Glomerular visceral epithelial cell (primary cell): ENCODE measurements around the gene CLDN11.

Experiments
- DNase-seq: peaks from one replicate; pipeline ENCODE4 v3.0.0-alpha.2; 2016; ENCODE audit errors: extremely low spot score

CLDN11 gene

DNA sequence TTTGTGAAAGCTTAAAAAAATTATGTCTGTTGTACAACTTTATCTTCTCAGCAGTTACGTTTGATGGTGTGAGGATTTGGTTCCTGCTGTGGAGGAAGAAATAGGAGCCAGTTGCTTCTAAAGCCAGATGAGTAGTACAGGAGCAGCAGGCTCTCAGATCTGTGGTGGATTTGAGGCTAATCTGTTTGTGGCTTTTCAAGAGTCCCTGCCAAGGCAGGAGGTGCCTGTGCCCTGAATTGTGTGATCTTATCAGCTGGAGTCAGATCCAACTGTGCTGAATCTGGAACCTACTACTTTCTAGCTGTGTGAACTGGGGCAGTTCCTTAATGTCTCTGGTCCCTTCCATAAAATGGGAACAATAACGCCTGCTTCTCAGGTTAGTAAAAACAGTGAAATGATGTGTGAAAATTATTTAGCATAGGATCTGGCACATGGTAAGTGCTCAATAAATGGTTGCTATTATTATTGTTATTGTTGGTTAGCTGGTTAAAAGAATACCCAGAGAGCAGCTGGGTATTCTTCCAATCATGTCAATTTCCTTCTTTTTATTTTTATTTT is 7.7 kb downstream of the CLDN11 start:
- no peak for DNase-seq

DNA sequence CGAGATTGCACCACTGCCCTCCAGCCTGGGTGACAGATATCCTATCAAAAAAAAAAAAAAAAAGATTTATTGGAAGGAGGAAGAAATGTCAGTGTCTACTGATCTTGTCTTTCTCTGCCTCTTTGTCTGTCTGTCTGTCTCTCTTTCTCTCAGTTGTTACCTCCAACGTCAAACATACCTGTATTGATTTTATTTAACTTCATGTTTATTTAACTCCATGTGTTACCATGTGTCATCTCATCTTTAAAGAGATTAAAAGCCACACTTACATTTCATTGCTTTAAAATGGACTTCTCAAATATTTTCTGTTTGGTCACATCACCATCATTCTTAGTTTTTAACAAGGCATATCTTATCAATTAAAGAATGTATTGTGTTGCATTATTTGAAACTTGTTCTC is 9.4 kb downstream of the CLDN11 start:
- no peak for DNase-seq

DNA sequence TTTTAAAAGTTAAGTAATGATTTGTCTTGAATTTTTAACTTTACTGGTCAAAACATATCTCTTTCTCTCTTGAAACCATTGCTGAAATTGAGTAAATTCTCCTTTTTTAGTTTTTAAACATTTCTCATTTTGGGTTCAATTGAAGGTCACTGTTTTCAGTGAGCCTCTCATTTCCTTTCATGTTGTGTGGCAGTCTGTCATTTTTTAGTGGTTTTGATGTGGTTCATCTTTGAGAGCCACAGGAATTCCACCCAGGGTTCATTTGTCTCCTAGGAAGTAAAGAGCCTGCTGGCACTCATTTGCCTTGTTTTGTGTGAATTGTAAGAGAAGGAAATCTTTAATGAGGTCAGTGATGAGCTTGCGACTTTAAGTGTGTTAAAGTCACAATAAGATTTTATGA is 10.4 kb downstream of the CLDN11 start:
- DNase-seq, result peak; percentile 78

DNA sequence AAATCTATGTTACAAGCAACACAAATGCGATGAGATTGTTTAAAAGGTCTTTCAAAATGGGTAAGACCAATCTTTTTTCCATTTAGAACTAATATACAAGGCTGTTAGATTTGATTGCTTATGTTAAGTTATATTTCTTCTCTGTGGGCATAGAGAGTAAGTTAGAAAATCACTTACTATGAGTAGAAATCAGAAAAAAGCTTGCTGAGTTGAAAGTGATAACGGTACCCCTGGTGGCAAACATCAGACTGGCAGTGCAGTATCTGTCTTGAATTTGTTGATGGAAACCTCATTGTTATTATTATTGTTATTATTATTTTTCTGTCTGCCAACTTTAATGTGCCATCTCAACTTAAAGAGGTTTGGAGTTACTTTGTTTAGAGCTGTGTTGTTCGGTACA is 12.4 kb downstream of the CLDN11 start:
- no peak for DNase-seq

DNA sequence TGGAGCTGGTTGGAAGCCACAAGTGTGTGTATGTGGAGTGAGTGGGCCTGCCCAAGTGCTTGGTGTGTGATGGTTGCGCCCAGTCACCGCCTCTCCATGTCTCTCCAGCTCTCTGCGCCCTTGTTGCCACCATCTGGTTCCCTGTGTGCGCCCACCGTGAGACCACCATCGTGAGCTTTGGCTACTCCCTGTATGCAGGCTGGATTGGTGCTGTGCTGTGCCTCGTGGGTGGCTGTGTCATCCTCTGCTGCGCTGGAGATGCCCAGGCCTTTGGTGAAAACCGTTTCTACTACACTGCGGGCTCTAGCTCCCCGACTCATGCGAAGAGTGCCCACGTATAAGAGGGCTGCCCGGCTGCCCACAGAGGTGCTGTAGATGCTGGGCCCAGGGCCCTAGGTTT is 13.7 kb downstream of the CLDN11 start:
- no peak for DNase-seq

DNA sequence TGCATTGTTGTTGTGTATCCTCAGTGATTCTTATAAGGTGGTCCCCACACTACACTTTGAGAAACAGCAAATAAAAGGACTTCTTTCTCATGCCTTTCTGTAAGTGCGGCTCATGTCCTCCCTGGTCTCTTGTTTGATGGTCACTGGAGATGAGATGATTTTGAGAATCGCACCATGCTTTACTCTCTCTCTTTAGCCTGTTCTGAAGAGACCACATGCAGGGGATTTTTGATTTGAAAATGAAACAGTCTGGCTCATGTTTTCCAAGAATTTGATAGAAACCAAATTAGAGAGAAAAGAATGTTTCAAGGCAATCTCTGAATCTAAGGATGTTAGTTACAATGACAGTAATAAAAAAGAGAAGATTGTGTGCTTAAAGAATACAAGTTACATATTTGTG is 18.0 kb downstream of the CLDN11 start:
- DNase-seq, result no peak

DNA sequence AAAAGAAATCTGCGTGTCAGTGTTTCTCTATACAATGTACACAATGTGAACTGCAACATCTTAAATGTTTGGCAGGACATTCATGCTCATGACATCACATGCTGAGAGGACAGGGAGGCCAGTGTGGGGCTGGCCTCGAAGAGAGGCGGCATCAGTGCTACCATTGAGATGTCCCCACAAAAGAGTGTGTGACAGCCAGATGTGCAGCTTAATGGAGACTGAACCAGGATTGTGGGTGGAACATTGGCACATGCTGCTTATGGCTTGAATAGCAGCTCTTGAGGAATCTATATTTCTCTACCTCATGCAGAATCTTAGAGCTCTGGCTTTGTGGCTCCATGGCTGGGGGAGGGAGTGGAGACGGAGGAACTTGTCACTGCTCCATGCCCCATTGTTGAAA is 18.5 kb downstream of the CLDN11 start:
- DNase-seq, result no peak

DNA sequence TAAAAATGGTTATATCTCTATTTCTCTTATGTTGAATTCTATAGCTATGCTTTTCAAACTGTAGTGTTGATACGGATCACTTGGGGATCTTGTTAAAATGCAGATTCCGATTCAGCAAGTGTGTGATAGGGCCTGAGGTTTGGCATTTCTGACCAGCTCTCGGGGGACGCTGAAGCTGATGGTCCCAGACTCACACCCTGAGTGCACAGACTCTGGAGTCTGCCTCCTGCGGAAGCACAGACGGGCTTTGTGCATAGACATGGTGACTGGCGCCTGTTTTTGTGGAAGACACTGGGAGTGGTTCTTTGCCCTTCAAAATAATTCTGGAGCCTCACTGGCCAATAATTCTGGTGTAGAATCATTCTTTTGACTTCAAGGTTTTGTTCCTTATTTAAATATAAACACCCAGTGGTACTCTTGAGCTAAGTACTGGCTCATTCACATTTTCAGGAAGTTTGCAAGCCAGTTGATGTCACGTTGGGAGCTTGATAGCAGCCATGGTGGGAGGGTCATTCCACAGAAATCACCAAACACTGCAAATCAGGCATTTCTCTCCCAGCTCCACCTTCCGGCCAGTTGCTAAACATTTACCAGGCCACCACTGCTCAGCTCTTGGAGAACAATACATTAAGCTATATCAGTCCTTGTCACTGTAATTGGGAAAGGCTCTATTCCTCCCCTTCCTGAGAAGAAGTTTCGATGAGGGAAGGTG is 19.2 kb downstream of the CLDN11 start:
- peak; percentile 25 for DNase-seq

DNA sequence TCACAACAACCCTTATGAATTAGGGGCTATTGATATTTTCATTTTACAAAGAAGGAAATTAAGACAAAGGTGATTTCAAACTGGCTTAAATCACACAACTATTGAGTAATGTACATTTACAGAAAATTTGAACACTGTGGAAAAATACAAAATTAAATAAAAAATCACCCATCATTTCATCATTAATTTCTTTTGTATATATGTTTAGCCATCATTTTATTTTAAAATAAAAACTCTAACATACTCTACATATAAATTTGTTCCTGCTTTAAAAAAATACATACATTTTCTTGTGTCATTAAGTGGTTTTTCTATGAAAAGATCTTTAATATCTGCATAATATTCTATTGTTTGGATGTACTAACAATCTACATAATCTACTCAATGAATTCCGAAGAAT is 20.2 kb downstream of the CLDN11 start:
- no peak for DNase-seq

DNA sequence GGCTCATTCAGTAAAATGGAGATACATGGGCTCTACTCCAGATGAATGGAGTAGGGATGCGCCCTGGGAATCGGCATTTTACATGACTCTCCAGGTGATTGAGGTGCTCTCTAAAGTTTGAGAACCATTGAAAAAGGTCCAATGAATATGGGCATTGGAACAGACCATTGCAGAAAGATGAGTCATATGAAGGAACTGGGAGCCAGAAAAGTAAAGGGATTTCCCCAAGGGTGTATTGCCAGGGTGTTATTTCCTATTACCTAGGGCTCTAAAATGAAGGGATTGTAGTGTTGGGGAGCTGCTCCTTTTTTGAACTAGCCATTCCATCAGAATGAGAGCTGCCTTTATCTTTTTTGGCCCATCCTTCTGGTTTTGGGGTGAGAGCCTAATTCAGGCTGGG is 21.7 kb downstream of the CLDN11 start:
- peak; percentile 53 for DNase-seq

DNA sequence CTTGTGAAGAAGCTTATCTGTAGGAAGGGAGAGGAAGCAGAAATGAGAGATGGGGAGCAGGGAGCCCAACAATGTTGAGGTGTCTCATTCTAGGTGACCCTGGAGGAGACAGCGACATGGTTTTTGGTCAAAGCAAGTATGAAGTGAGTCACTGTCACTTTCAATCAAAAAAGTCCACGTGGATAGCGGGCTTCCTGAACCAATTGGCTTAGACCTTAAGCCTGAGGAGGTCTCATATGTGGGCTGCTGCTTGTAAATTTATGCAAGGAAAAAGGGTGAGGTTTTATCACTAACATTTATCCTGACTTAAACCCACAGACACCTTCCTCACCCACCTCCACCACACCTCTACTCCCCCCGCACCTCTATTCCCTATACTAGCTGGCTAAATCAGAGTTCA is 22.7 kb downstream of the CLDN11 start:
- DNase-seq, result no peak

DNA sequence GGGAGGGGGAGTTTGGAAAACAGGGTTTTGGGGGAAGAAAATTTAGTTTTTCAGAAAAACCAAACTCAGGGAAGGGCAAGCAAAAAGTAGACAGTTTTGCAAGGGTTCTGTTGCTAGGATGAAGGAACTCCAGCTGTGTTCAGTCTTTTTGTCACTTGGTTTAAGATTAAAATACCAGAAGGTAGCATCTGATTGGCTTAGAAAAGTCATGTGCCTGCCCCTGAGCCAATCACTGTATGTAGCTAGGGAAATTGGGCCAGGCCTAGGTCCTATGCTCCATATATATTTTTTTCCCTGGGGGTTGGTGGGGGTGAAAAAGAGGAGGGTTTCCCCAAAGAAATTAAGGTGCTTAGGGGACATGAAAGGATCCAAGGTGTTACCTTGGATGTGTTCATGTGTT is 24.3 kb downstream of the CLDN11 start:
- no peak for DNase-seq

DNA sequence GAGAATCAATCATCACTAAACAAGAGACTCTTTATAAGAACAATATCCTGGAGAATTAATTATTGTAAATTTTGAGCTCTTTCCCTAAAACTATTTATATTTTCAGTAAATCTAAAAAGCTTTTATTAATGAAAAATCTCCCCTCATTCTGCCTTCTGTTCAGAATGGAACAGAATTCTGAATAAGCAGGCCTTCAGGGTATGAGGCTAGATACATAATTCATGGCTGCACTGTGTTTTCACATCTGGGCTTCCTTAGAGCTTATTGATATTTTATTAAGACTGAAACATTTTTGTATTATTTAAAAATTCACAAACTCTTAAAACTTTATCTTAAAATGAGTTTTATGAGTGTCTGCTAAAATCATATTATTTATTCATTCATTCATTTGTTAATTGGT is 24.8 kb downstream of the CLDN11 start:
- no peak for DNase-seq

DNA sequence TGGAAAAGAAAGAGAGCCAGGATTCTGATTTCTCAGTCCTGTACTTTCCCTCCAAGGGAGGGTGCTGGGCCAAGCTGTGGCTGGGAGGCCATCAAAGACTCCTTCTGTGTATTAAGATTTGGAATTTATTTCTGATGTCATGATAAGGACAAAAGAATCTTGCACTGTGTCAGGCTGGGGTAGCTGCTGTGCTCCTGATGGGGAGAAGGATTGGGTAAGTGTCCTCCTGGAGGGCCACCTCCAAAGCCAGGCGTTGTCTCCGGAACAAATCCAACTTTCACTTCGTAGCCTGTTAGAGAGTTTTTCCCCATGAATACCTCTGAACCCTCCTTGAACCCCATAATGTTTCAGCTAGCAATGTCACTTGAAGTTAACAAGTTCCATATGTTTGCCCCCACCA is 29.9 kb downstream of the CLDN11 start:
- no peak for DNase-seq

DNA sequence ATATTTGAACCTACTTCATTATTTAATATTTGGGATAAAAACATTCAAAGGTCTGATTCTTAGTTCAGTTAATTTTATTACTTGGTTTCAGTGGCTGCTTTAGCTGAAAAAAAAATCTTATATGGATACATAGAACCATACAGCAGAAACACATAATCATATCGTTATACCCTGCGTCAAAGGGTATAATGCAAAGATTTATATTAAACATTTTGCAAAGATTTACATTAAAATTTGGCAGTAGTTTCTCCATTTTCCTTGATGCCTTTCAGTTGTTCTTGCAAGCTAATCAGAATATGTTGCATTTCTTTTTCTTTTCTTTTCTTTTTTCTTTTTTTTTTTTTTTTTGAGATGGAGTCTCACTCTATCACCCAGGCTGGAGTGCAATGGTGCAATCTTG is 31.4 kb downstream of the CLDN11 start:
- no peak for DNase-seq

DNA sequence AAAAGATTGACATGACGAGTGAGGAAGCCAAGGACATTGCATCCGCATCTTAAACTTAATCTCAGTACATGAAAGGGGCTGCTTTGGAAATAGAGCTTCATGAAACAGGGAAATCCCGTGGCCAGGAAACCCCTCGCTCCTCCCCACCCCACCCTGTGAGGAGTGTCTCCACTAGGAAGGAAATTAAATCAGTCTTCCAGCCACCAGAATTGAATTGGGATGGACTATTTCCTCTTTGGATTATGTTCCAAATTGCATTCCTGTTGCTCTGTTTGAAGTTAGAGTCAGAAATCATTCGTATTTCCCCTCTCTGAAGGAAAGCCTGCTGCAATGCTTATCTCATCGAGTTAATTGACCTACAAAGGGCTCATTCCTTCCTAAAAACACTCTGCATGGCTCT is 35.8 kb downstream of the CLDN11 start:
- DNase-seq, result no peak

DNA sequence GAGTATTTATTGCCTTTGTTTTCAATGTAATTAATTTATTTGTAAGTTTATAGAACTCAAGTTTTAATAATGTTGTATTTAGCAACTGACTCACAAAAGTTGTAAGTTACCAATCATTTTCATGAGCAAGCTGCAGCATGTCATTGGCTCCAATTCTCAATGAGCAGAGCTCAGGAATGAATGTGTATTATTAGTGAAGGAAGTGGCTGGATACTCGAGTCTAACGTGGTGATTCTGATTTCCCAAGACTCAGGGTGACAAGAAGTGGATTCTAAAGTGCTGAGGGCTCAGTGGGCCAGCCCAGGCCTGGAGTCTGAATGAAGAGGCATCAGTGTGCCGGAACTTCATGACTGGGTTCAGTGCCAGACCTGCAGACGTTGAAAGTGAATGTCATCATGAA is 39.6 kb downstream of the CLDN11 start:
- DNase-seq, result no peak

DNA sequence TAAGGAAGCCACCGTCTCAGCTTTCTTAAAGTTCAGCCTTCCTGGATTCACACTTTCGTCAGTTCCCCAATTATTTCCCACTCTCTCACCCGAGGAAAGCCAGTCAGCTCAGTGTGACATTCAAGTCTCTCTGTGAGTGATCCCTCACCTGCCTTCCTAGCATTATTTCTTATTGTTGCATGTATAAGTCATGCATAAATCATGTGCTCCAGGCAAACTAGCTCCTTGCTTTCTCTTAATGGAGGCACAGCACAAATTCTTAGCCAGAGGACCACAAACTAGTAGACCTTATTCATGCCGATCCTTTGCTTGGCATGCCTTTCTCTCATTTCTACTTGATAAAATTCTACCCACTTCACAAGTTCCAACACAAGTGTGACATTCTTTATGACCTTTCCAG is 44.3 kb downstream of the CLDN11 start:
- DNase-seq, result no peak

DNA sequence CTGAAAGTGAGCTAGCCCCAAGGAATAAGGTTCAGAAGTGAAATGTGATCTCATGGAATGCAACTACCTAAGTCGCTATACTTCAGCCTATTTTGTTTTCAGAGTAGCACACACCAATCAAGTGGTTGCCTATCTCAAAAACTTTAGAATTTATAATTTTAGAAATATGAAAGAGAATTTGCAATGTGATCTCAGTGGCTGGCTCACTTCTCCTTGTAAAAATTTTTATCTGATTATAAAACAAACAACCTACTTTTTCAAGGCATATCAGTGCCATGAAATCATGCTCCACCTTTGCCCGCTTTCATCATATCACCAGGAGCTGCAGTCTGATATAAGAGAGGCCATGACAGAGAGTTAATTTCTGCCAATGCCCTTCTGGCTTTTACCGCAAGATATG is 47.3 kb downstream of the CLDN11 start:
- no peak for DNase-seq

DNA sequence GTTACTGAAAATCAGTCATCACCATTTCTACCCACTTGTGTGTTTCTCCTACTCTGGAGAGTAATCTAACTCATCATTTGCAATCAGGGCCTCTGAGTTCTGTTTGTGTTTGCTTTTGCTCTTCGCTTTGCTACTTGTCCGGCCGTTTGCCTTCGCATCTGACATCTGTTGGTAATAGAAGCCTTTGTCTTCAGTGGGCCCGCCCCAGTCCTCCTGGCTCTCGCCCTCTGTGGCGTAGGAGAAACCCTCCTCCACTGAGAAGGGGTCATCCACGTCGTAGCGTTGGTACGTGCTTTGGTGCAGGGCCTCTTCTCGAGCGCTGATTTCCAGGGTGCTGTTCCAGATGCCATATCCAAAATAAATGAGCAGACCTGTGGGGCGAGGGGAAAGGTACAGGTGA is 48.3 kb downstream of the CLDN11 start:
- DNase-seq, result no peak

DNA sequence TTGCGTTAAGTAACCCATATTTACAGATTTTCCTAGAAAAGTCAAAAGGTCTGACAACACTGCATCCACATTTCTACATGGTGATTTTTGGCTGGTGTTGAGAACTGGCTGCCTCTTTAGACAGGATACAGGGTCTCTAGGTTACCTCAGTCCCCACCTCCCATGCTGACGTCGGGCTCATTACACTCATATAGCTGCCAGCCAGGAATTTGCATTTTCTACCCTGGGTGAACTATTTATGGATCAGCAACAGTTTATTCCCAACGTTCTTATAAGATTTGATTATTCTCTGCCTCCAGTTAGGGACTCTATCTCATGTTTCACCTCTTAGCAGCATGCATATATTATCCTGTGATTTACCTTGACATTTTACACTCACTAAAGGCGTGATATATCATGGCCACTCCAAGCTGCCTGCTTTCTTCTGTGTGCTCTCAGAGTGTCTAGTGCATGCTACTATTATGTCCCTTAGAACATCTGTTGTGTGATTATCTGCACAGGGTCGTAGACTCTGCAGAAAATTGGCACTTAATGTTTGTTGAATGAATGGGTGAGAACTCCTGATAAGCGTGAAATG is 49.0 kb downstream of the CLDN11 start:
- DNase-seq, result no peak

DNA sequence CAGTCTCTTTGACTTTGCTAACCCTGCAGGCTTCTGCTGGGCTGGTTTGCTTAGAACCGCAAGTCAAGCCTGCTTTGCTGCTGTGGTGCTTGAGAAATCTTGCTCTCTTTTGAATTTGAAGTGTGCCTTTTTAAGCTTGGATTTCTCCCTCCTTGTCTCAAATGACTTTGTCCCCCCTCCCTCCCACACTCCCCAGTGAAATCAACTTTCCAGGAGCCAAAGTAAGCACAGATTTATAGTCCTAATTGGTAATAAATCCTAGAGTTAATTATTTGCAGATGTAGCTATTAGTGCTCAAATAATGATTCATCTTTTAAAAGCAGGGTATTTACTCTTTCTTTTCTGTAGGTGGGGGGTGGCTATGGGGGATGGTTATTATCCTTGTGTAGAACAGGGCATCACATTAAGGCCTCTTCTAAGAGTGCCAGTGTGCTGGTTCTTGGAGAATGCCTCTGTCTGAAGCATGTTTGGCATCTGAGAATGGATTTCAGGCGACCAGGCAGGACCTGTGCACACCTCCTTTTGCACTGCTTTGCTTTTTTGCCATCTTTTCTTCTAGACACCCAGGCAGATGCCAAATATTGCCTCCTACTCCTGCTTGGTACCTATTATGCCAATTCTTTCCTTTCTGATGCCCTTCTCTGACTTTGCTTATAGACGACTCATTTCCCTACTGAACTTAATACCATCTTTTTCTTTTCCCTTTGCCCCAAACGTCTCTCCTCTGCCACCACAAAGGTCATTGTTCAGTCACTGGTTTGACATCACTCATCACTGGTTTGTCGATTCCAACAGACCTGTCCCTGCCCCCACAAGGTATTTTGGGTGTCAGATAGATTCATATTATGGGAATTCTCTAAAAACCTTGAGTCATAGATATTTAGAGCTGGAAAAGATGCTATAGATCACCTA is 50.7 kb downstream of the CLDN11 start:
- DNase-seq, result peak; percentile 20
